ENCODE data around the gene OTX1. TPM values are rescaled to one million over a fixed set of nuclear protein-coding genes. Genes with fewer than 3 reads are reported as not detected.

OTX1 gene
- total RNA-seq, 1 donor from 2014 or later, result not detected

GRCh38 chr2:63052411-63053080 is 1.9 kb downstream of the OTX1 start:
- DNase-seq (ENCODE audit: extremely low spot score, unreplicated experiment), result no peak
- TF ChIP-seq, protein P1, sequence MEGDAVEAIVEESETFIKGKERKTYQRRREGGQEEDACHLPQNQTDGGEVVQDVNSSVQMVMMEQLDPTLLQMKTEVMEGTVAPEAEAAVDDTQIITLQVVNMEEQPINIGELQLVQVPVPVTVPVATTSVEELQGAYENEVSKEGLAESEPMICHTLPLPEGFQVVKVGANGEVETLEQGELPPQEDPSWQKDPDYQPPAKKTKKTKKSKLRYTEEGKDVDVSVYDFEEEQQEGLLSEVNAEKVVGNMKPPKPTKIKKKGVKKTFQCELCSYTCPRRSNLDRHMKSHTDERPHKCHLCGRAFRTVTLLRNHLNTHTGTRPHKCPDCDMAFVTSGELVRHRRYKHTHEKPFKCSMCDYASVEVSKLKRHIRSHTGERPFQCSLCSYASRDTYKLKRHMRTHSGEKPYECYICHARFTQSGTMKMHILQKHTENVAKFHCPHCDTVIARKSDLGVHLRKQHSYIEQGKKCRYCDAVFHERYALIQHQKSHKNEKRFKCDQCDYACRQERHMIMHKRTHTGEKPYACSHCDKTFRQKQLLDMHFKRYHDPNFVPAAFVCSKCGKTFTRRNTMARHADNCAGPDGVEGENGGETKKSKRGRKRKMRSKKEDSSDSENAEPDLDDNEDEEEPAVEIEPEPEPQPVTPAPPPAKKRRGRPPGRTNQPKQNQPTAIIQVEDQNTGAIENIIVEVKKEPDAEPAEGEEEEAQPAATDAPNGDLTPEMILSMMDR (IDR thresholded peaks at IDR 0.05), result no peak
- Mint-ChIP-seq H3K36me3 (ENCODE audit: unreplicated experiment) (peaks cover 2% of the 10 kb centered on the region), H3K27ac (ENCODE audit: unreplicated experiment) (no peak overlapping the region), H3K9me3 (ENCODE audit: unreplicated experiment) (no peaks in the 10 kb centered on the region), H3K4me1 (ENCODE audit: unreplicated experiment) (peaks cover 69% of the 10 kb centered on the region), H3K4me3 (ENCODE audit: unreplicated experiment) (no peak overlapping the region), H3K27me3 (ENCODE audit: unreplicated experiment) (peaks cover 90% of the 10 kb centered on the region)

DNA sequence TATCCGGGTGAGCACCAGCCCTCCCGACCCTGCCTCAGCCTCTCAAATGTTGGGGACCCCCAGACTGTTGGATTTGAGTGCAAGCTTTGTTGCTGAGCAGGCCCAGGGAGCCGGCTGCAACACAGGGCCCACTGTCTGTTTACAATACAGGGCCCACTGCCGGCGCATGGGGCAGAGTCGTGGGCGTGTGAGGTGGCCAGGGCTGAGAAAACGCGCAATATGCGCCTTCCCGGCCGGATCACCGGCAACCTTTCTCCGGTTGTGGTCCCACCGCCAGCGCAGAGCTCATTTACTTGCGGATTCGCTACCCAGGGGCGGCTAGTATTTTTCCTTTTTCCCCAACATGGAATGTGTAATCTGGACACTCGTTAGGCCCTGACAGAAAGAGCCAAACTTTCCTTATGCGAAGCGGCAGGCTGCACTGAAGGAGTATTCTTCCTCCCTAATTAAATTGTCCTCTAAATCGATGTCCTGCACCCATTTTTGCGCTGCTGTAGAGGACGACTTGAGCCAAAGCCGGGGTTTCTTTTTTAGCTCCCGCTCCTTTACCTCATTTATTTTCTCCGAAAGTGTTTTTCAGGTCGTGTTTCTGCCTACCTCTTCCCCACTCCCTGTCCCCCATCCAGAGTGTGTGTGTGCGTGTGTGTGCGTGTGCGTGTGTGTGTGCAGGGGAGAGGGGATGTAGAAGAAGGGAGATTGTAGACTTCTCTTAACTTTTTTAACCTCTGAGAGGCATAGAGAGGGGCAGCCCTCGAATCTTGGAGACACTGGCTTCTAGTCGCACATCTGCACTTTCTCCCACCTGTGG is 2.7 kb downstream of the OTX1 start:
- H3K4me3 Mint-ChIP-seq (ENCODE audit: unreplicated experiment), result no peak overlapping the region
- peaks cover 90% of the 10 kb centered on the region for H3K27me3 Mint-ChIP-seq (ENCODE audit: unreplicated experiment)
- no peaks in the 10 kb centered on the region for H3K9me3 Mint-ChIP-seq (ENCODE audit: unreplicated experiment)
- peaks cover 65% of the 10 kb centered on the region for H3K4me1 Mint-ChIP-seq (ENCODE audit: unreplicated experiment)
- no peak overlapping the region for H3K27ac Mint-ChIP-seq (ENCODE audit: unreplicated experiment)
- H3K36me3 Mint-ChIP-seq (ENCODE audit: unreplicated experiment), result peaks cover 2% of the 10 kb centered on the region
- DNase-seq (ENCODE audit: extremely low spot score, unreplicated experiment), result no peak
- TF ChIP-seq, protein P1 (IDR thresholded peaks at IDR 0.05), result no peak

DNA sequence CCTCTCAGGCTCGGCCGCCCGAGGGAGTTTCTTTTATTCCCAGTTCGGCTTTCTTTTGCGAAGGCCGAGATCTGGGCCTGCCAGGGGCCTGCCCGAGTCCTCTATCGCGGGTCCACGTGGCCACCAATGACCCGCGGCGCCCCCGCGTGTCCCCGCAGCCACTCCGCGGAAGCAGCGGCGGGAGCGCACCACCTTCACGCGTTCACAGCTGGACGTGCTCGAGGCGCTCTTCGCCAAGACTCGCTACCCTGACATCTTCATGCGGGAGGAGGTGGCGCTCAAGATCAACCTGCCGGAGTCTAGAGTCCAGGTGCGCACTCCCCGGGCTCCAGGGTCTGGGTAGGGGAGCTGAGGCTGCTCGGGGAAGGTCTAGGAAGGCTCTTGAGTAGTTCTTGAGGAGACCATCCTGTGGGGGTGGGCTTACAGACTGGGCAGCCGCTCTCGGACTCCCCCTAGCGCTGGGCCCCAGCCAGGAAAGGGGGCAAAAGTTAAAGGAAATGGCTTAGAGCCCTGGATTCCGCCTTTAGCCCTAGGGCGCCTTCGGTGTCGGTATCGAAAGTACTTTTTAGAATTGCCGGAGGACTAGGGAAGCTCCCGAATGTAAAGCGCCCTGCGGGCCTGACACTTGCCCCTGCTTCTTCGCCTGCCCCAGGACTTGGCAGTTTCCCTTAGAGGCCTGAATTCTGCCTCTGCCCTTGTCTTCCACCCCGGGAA is 3.4 kb downstream of the OTX1 start:
- H3K9me3 Mint-ChIP-seq (ENCODE audit: unreplicated experiment), result no peaks in the 10 kb centered on the region
- H3K27me3 Mint-ChIP-seq (ENCODE audit: unreplicated experiment), result peaks cover 88% of the 10 kb centered on the region
- no peak for DNase-seq (ENCODE audit: extremely low spot score, unreplicated experiment)
- H3K36me3 Mint-ChIP-seq (ENCODE audit: unreplicated experiment), result peaks cover 2% of the 10 kb centered on the region
- no peak overlapping the region for H3K27ac Mint-ChIP-seq (ENCODE audit: unreplicated experiment)
- H3K4me3 Mint-ChIP-seq (ENCODE audit: unreplicated experiment), result no peak overlapping the region
- TF ChIP-seq, protein P1 (IDR thresholded peaks at IDR 0.05), result peak; percentile 47
- H3K4me1 Mint-ChIP-seq (ENCODE audit: unreplicated experiment), result peaks cover 63% of the 10 kb centered on the region

DNA sequence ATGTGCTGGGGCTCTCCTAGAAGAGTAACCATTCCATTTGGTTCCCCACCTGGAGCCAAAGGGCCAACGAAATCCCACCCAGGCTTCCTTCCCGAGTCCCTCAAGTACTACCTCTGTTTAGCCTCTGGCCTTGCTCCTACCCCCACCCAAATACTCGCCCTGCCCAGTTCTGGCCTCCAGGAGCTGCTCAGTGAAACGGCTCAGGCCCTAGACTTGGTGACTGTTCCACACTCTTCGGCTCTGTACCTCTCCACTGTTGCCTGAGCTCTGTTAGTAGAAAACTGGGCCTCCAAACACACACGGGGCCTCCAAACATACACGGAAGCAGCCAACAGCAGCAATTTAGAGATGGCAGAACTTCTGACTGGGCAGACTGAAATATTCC is 4.2 kb downstream of the OTX1 start:
- Mint-ChIP-seq H3K9me3 (ENCODE audit: unreplicated experiment) (no peaks in the 10 kb centered on the region), H3K4me1 (ENCODE audit: unreplicated experiment) (peaks cover 57% of the 10 kb centered on the region), H3K27me3 (ENCODE audit: unreplicated experiment) (peaks cover 83% of the 10 kb centered on the region), H3K36me3 (ENCODE audit: unreplicated experiment) (peaks cover 2% of the 10 kb centered on the region), H3K27ac (ENCODE audit: unreplicated experiment) (no peak overlapping the region), H3K4me3 (ENCODE audit: unreplicated experiment) (no peak overlapping the region)
- TF ChIP-seq, protein P1 (IDR thresholded peaks at IDR 0.05), result no peak
- DNase-seq (ENCODE audit: extremely low spot score, unreplicated experiment), result no peak

All from osteocyte (in vitro differentiated cells).